Stimulated activated CD4-positive, alpha-beta T cell treated with anti-CD3 and anti-CD28 coated beads, Interleukin-1b, Interleukin-23, amount 100 ng/mL, for 24 hours (primary cell): ENCODE data around the gene CENPF.
"Not testable (repeated sequence)": the region's sequence is repeated elsewhere in the genome, so short reads cannot be mapped to it uniquely, and the experiment has no call there.

Source experiments
- DNase-seq, 4 experiments: peaks; one replicate each; pipeline ENCODE4 v3.0.0-alpha.2; 2020; ENCODE audit warnings: low read depth in 4 of 4, low spot score in 1 of 4

CENPF gene

GRCh38 chr1:214650664-214651063, 47.7 kb downstream of the CENPF start:
- no peak for DNase-seq

- no peak for DNase-seq
These were observed 54.3 kb downstream of the CENPF start for GRCh38 chr1:214657299-214657698.

DNA sequence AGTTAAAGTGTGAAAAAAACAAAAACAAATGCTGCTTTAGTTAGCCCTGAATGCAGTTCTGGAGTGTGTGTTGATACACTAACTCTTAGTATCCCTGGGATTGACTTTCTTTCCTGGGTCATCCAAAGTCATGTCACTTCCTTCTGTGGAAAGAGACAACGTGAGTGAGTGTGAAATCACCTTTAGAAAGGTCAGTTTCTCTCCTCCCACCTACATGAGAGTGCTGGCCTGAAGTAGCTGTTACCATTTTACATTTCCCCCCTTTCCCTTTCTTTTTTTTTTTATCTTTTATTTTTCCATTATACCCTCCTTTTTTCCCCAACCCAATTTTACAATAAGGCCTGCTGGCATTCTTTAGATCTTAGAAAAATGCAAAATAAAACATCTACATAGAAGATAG, 55.2 kb downstream of the CENPF start:
- no peak for DNase-seq

DNA sequence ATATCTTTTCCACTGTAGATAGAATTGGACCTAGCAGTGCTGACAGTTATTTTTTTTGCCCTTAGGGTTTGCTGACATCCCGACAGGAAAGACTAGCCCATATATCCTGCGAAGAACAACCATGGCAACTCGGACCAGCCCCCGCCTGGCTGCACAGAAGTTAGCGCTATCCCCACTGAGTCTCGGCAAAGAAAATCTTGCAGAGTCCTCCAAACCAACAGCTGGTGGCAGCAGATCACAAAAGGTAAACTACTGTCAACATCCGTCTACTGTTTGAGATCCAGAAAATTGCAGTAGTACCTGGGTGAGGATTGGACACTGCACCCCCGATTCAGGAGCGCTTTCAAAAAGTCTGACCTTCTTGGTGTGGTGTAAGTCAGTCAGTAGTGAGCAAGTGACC, 55.8 kb downstream of the CENPF start:
- no peak for DNase-seq

- no peak for DNase-seq
These were observed 57.2 kb downstream of the CENPF start for GRCh38 chr1:214660190-214660589.

DNA sequence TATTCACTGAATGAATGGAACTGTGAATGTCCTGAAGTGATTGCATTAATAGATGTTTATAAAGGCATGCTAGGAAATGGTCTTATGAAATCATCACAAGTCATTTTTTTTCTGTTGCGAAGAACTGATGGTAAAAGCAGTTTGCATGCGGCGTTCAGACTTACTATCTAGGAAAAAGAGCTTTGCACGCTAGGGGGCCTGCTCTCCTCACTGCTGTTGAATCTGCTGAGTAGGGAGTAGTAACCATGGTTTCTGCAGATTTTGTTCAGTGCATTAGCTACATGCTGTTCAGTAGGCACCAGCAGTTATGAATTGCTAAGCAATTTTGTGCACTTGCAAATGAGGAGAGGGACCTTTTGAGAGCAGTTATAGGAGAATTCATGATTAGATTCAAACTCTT, 57.9 kb downstream of the CENPF start:
- no peak for DNase-seq

DNA sequence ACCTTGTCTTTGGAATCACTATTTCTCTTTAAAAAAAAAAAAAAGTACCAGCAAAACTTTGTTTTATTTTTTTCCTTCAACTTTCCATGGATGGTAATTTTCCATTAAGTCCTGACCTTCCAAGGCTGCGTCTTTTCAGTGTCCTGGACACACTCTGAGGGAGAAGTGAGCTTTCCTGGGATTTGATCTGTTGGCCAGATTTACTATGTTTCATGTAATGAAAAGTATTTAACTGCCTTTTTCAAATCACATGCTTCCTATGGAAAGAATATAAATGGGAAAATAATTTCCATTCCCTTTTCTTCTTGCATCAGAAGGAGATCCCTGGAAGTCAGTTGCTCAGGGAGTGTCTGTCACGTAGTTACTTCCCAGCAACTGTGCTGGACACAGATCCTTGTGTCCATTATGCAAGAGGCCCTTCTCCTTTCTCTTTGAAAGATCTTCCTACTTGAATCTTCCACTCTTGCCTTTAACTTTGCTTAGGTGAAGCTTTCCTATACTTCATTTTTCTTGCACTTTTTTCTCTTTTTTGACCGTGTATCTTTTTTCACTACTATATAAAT, 59.3 kb downstream of the CENPF start:
- no peak for DNase-seq

GRCh38 chr1:214664651-214665433, 61.8 kb downstream of the CENPF start:
- no peak for DNase-seq

DNA sequence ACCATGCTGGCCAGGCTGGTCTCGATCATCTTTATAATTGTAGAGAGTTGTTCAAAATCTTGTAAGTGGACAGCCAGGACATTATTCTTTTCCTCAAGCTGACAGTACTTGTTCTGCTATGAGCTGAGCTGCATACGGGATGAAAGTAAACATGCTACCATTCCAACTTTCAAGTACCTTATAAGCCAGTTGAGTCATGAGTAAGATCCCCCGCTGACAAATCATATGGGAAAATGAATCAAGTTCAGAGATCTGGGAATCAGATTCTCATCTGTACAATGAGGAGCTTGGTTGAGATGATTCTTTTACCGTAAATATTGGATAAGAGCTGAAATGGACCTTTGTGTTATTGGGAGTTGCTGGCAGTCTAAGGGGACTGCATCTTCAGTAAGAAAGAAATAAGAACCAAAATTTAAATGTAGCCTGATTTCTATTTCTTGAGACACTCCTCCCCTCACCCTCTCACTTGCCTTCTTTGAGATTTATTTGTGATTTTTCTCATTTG, 62.7 kb downstream of the CENPF start:
- no peak for DNase-seq

DNA sequence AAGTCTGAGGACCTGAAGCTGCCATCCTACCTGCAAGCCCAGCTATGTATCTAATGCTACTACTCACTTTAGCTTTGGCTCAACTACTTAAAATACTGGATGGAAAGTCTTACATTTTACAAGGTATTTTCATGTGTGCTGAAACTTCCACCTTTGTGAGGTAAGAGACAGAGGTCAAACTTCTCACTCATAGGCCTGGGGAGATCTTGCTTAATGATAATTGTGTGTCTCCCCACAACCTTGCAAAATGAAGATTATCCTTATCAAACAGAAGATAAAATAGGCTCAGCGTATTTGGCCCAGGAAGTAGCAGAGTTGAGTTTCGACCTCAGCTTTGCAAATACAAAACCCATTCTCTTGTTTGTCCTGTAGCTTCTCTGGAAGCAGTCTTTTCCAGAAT, 63.7 kb downstream of the CENPF start:
- DNase-seq = no peak

GRCh38 chr1:214670098-214670497, 67.1 kb downstream of the CENPF start:
- DNase-seq = no peak

DNA sequence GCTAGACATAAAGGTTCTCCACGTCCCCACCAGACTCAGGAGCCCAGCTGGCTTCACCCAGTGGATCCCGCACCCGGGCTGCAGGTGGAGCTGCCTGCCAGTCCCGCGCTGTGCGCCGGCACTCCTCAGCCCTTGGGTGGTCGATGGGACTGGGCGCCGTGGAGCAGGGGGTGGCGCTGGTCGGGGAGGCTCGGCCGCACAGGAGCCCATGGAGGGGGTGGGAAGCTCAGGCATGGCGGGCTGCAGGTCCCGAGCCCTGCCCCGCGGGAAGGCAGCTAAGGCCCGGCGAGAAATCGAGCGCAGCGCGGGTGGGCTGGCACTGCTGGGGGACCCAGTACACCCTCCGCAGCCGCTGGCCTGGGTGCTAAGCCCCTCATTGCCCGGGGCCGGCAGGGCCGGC, 70.0 kb downstream of the CENPF start:
- DNase-seq = not testable (repeated sequence)

DNA sequence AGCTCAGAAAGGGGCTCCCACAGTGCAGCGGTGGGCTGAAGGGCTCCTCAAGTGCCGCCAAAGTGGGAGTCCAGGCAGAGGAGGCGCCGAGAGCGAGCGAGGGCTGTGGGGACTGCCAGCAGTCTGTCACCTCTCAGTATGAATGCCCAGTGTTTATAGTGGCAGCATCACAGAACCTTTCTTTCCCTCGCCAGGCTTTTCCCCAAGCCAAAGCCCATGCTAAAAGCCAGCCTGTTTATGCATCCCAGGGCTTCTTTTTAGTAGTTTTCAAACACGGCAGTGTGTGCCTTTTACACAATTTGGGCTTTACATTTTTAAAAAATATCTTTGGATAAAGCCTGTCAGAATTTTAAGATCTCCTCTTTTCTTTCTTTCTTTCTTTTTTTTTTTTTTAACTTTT, 70.6 kb downstream of the CENPF start:
- DNase-seq = no peak

- not testable (repeated sequence) for DNase-seq
These were observed 72.5 kb downstream of the CENPF start for GRCh38 chr1:214675524-214675923.

DNA sequence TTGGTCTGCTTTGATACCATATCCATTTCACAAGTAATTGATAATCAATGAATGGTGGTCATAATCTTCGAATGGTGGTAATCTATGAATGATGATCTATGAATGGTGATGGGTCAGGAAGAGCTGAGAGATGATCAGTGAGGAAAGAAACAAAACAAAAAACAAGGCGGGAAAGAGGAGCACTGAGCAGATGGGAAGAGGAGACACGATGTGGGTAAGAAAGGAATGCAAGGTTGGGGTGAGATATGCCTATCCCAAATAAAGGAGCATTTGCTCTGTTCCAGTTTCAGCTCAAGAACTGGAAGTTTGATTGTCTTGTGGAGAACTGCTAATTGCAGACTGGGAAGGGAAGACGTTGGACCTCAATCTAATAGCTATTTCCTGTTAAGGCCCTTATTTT, 73.8 kb downstream of the CENPF start:
- DNase-seq = no peak

DNA sequence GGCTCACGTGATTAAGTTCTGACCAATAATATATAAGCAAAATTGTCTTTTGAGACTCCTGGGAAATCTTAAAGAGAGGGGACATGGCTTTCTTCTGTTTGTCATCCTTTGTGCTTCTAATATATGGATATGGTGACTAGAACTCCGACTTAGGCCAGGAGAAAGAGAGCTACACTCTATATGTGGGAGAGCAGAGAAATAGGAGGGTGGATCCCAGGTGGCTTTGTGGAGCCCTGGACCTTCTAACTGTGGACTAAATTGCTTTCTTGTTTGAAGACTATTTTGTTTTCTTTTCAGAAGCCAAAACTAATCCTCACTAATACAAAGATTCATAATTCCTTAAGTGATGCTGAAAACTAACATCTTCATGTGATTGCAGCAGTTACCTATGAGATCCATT, 75.0 kb downstream of the CENPF start:
- DNase-seq = no peak

GRCh38 chr1:214678386-214678785, 75.4 kb downstream of the CENPF start:
- no peak for DNase-seq

DNA sequence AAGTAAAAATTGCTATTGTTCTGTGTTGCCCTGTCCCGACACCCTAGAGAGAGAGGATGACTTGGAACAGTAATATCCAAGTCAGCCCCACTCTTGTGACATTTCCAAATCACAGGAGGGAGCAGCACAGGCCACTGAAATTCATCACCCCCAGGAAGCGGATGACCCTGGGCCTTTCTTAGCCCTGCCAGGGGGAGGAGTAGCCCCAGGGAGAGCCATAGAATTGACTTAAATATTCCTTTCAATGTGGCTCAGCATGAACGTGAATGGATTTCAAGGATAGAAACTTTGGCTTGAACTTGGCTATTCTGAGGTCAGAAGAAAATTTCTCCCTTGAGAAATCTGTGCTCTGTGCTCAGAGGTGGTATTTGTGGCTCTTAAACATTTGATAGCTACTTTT, 80.6 kb downstream of the CENPF start:
- no peak for DNase-seq

- no peak for DNase-seq
These were observed 82.9 kb downstream of the CENPF start for GRCh38 chr1:214685906-214686305.

DNA sequence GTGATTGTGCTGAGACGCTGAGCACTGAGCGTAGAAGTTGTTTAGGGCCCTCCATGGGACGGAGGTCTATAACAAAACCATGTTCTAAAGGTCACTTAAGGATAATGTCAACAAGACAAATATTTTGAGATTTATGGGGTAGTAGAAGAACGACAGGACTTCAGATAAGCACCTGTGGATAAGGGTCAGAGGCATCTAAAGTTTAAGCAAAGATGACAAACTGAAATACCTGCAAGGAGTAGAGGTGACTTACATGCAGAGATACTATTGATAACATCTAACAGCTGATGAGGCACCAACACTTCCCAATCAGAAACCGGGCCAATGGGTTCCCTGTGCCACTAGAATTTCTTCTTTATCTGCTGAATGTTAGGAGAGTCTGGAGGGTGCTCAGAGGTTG, 83.5 kb downstream of the CENPF start:
- no peak for DNase-seq

GRCh38 chr1:214688891-214689290, 85.9 kb downstream of the CENPF start:
- DNase-seq = no peak

DNA sequence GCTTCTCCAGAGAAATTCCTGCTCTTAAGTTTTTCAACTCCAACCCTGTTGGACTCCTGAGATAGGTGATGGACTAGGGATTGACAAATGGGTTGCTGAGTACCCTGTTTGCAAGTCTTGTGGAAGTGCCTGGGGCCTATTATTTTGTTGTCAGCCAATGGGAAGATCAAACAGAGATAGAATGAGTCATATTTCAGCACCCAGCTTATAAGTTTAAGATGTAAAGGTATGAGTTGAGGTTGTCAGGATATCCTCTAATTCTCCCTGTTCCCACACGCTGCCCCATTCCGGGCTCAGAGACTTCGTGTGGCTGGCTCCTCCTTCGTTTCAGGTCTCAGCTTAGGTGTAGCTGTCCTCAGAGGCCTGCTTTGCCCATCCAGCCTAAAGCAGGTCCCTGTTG, 91.8 kb downstream of the CENPF start:
- DNase-seq = no peak

DNA sequence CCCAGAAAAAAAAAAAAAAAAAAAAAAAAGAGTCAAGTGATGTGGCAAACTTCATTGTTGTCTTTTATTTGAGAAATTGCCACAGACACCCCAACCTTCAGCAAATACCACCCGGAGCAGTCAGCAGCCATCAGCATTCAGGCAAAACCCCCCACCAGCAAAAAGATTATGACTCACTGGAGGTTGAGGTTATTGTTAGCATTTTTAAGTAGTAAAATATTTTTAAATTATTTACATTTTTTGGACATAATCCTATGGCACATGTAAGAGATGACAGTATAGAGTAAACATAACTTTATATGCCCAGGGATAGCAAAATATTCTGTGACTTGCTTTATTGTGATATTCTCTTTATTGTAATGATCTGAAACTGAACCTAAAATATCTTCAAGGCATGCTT, 95.6 kb downstream of the CENPF start:
- DNase-seq = no peak
